D721Med (cell line): ENCODE data around the gene IFFO2.

Experiments
- DNase-seq: peaks from one replicate; pipeline ENCODE4 v3.0.0; 2011; ENCODE audit warnings: low spot score; ENCODE audit not compliant: insufficient read length
- FAIRE-seq: peaks from 2 replicates; lab custom pipeline; 2011; peaks lifted over from hg19 to GRCh38; lab: Jason Lieb, UNC
- CTCF ChIP-seq: IDR thresholded peaks from 2 replicates; pipeline ENCODE4 v1.5.1; 2012; ENCODE audit warnings: mild to moderate bottlenecking, control low read depth; ENCODE audit not compliant: insufficient read depth; ENCODE audit errors: missing control alignments

IFFO2 gene

GRCh38 chr1:18998016-18998724, 41.7 kb upstream of the IFFO2 start:
- DNase-seq, result no peak
- no peak for FAIRE-seq
- no peak for TF ChIP-seq CTCF

GRCh38 chr1:18997508-18997907, 41.0 kb upstream of the IFFO2 start:
- DNase-seq (no peak), FAIRE-seq (no peak)
- no peak for TF ChIP-seq CTCF

- no peak for DNase-seq
- no peak for TF ChIP-seq CTCF
- FAIRE-seq, result no peak
These were observed 40.2 kb upstream of the IFFO2 start for GRCh38 chr1:18996548-18997177.

GRCh38 chr1:18994381-18994780, 37.9 kb upstream of the IFFO2 start:
- FAIRE-seq, result no peak
- no peak for TF ChIP-seq CTCF
- no peak for DNase-seq

- TF ChIP-seq CTCF, result no peak
- no peak for FAIRE-seq
- no peak for DNase-seq
These were observed 36.2 kb upstream of the IFFO2 start for GRCh38 chr1:18992646-18993045.

GRCh38 chr1:18991585-18991984, 35.1 kb upstream of the IFFO2 start:
- TF ChIP-seq CTCF, result no peak

GRCh38 chr1:18989896-18990295, 33.4 kb upstream of the IFFO2 start:
- DNase-seq (no peak), FAIRE-seq (no peak)
- no peak for TF ChIP-seq CTCF

More at GRCh38 chr1:18991585-18991984, 35.1 kb upstream of the IFFO2 start:
- FAIRE-seq (no peak), DNase-seq (no peak)
